Fibroblast of villous mesenchyme (primary cell): ENCODE results near the gene CMIP. TPM values are rescaled to one million over a fixed set of nuclear protein-coding genes. Genes with fewer than 3 reads are reported as not detected.

Experiments used
- DNase-seq: peaks from one replicate; pipeline ENCODE4 v3.0.0-alpha.2; 2010; ENCODE audit warnings: low read depth
- H3K4me3 ChIP-seq: 2 replicates; pipeline ENCODE4 v1.5.1; 2011; ENCODE audit warnings: low read depth, mild to moderate bottlenecking, low read length
- total RNA-seq: library from RNA; depleted of rRNA; stranded (reverse); fragments of >200 nt; gene quantifications from 2 replicates; pipeline ENCODE4 v1.2.3, GENCODE V29; 2012
- TF ChIP-seq, protein P1 (sequence below): IDR thresholded peaks from 2 replicates; pipeline ENCODE4 v1.5.1; 2012; ENCODE audit warnings: low read depth, mild to moderate bottlenecking, low read length; ENCODE audit not compliant: insufficient read depth

The CMIP gene
- total RNA-seq, 1 donor = 7.8 TPM

GRCh38 chr16:81541314-81541713 lies 96.7 kb downstream of the CMIP start:
- TF ChIP-seq, protein P1, sequence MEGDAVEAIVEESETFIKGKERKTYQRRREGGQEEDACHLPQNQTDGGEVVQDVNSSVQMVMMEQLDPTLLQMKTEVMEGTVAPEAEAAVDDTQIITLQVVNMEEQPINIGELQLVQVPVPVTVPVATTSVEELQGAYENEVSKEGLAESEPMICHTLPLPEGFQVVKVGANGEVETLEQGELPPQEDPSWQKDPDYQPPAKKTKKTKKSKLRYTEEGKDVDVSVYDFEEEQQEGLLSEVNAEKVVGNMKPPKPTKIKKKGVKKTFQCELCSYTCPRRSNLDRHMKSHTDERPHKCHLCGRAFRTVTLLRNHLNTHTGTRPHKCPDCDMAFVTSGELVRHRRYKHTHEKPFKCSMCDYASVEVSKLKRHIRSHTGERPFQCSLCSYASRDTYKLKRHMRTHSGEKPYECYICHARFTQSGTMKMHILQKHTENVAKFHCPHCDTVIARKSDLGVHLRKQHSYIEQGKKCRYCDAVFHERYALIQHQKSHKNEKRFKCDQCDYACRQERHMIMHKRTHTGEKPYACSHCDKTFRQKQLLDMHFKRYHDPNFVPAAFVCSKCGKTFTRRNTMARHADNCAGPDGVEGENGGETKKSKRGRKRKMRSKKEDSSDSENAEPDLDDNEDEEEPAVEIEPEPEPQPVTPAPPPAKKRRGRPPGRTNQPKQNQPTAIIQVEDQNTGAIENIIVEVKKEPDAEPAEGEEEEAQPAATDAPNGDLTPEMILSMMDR = no peak
- no peak for DNase-seq
- no peak overlapping the region for H3K4me3 ChIP-seq

DNA sequence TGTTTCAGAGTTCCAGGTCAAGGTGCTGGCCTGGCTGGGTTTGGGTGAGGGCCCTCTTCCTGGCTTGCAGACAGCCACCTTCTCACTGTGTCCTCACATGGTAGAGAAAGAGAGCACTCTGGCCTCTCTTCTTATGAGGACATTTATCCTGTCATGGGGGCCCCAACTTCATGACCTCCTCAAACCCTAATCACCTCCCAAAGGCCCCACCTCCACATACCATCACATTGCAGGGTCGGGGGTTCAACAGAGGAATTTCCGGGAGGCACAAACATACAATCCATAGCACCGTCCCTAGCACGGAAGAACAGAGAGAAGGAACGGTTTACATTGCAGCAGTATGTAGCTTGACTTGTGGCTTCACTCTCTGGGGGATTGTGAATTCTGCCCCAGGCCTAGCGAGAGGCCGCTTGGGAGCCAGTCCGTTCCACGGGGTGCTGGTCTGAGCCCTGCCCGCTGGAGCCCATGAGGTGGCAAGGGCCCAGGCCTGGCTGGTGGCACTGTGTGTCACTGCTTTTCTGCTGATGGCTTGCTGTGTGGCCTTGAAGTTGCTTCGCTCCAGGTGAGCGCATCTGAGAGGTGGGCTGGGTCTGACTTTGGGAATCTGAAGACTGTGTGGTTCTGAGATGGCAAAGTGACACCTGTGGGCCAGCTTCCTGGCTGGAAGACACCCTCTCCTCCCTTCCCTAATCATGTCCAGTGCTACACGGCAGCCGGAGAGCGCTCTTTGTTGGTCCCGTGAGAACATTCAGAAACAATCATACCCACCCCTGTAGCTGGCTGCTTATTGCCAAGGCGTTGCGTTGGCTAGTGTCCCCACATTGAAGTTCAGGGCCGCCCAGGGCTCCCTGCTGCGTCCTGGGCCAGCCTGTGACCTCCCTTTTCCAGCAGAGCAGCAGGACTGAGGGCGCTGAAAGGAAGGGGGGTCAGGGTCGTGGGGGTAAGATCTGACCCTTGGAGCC lies 98.3 kb downstream of the CMIP start:
- TF ChIP-seq, protein P1 = no peak
- no peak for DNase-seq

DNA sequence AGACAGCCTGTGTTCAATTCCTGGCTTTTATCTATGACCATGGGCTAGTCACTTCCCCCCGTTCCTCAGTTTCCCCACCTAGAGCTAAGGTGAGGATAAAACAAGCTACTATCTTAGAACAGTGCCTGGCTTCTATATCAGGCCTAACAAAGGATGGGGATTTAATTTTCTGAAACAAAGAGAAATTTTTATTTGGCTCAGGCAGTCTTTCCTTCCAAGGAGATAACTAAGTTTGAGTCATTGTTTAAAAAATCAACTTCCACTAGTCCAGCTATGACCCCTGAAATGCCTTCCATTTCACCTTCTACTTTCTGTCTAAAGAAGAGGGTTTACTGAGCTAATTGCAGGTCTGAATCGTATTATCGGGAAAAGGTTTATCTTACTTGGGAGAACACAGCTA lies 99.0 kb downstream of the CMIP start:
- TF ChIP-seq, protein P1 = no peak
- DNase-seq = no peak
- H3K4me3 ChIP-seq = no peak overlapping the region

More for the DNA sequence above, 98.3 kb downstream of the CMIP start:
- H3K4me3 ChIP-seq = no peak overlapping the region

- H3K4me3 ChIP-seq = no peak overlapping the region
- TF ChIP-seq, protein P1 = no peak
- DNase-seq = no peak
Measured at GRCh38 chr16:81544261-81544660, 99.7 kb downstream of the CMIP start.

DNA sequence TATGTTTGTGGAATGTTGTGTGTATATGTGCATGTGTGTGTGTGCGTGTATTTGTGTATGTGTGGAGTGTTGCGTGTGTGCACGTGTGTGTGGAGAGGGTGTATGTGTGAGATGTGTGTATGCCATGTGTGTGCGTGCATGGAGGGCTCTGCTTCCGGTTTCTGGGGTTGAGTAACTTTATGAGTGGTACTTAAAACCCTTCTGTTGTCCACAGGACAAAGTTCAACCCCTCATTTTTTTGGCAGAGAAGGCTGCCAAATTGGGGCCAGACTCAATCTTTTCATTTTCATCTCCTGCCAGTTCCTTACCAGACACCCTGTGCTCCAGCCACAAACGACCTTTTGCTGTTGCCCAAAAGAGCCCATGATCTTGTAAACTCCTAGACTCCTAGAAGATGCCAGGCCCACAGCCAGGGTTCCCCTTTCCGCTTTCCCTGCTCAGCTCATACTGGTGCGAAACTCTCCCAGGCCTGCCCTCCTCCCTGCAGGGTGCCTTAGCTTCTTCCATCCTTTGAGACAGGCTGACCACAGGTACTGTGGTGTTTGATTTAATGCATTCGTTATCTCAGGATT lies 100.2 kb downstream of the CMIP start:
- TF ChIP-seq, protein P1 = no peak
- peak; percentile 28 for DNase-seq
- no peak overlapping the region for H3K4me3 ChIP-seq

- H3K4me3 ChIP-seq = no peak overlapping the region
- TF ChIP-seq, protein P1 = no peak
- no peak for DNase-seq
Measured at GRCh38 chr16:81545470-81546250, 101.1 kb downstream of the CMIP start.
